22Rv1 (cell line): ENCODE measurements around the gene NXPE3.

Experiments used
- H3K27ac ChIP-seq: fragments of 450-650 bp; 2 replicates; pipeline ENCODE4 v1.5.1; 2017
- ZFX ChIP-seq: fragments of 450-650 bp; IDR thresholded peaks from 2 replicates; pipeline ENCODE4 v1.6.1; 2017; ENCODE audit warnings: antibody characterized with exemption, borderline replicate concordance
- TF ChIP-seq, protein P1 (sequence below): fragments of 450-650 bp; IDR thresholded peaks from 2 replicates; pipeline ENCODE4 v1.5.1; 2017; ENCODE audit warnings: mild to moderate bottlenecking

The NXPE3 gene

DNA sequence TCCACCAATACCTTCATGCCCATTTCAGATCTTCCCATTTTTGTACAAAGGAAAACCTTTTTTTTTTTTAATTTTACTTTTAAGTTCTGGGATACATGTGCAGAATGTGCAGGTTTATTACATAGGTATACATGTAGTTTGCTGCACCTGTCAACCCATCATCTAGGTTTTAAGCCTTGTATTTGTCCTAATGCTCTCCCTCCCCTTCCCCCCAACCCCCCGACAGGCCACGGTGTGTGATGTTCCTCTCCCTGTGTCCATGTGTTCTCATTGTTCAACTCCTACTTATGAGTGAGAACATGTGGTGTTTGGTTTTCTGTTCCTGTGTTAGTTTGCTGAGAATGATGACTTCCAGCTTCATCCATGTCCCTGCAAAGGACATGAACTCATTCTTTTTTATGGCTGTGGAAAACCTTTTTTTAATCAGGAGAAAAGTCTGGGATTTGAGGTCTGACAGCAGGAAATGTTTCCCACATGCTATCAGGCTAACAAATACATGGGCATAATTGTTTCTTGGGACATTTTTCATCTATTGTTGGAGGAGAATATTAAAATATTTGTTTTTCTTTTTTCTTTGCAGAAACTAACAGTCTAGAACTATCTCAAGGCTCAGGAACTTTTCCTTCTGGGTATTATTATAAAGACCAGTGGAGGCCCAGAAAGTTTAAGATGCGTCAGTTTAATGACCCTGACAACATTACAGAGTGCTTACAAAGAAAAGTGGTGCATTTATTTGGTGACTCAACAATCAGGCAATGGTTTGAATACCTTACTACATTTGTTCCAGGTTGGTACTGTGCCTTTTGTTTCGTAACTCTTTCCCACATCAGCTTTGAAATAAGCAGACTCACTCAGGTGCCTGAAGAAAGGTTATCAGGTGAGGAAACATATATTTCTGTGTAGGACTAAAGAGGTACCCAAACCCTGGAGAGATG, 37.5 kb downstream of the NXPE3 start:
- TF ChIP-seq, protein P1, sequence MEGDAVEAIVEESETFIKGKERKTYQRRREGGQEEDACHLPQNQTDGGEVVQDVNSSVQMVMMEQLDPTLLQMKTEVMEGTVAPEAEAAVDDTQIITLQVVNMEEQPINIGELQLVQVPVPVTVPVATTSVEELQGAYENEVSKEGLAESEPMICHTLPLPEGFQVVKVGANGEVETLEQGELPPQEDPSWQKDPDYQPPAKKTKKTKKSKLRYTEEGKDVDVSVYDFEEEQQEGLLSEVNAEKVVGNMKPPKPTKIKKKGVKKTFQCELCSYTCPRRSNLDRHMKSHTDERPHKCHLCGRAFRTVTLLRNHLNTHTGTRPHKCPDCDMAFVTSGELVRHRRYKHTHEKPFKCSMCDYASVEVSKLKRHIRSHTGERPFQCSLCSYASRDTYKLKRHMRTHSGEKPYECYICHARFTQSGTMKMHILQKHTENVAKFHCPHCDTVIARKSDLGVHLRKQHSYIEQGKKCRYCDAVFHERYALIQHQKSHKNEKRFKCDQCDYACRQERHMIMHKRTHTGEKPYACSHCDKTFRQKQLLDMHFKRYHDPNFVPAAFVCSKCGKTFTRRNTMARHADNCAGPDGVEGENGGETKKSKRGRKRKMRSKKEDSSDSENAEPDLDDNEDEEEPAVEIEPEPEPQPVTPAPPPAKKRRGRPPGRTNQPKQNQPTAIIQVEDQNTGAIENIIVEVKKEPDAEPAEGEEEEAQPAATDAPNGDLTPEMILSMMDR: no peak
- TF ChIP-seq ZFX: no peak
- no peak overlapping the region for H3K27ac ChIP-seq

DNA sequence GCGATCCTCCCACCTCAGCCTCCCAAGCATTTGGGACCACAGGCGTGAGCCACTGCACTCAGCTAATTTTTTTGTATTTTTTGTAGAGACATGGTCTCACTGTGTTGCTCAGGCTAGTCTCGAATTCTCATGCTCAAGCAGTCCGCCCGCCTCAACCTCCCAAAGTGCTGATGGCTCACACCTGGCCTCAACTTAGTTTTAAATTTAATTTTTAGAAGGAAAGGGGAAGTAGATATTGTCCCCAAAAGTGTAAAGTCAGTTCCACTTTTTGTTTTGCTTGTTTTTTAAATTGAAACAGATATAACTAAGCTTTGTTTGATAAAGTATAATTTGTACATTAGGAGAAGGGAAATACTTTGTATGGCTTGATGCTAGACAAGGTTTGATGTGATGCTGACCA, 39.0 kb downstream of the NXPE3 start:
- TF ChIP-seq, protein P1: no peak
- no peak for TF ChIP-seq ZFX
- H3K27ac ChIP-seq: no peak overlapping the region

DNA sequence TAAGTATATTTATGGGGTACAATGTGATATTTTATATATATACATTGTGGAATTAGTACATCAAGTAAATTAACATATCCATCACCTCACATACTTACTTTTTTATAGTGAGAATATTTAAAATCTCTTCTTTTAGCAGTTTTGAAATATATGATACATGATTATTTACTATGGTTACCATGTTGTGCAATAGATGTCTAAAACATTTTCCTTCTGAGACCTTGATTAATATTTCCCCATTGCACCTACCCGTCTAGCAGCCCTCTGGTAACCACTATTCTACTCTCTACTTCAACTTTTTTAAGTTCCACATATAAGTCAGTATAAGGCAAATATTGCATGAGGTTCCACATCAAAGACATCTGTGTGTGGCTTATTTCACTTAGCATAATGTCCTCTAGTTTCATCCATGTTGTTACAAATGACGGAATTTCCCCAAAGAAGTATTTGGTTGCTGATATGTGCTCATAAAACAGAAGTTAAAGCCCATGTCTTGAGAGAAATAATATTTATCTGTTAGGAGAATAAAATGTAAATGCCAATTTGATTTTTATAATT, 40.7 kb downstream of the NXPE3 start:
- H3K27ac ChIP-seq: no peak overlapping the region
- no peak for TF ChIP-seq ZFX
- TF ChIP-seq, protein P1: no peak

DNA sequence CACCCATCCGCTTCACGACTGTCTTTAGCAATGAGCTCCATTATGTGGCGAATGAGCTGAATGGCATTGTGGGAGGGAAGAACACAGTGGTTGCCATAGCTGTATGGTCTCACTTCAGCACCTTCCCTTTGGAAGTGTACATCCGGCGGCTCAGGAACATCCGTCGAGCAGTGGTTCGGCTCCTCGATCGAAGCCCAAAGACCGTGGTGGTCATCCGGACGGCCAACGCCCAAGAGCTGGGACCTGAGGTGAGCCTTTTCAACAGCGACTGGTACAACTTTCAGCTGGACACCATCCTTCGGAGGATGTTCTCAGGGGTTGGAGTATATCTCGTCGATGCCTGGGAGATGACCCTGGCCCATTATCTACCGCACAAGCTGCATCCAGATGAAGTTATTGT, 42.5 kb downstream of the NXPE3 start:
- no peak overlapping the region for H3K27ac ChIP-seq
- TF ChIP-seq ZFX: no peak
- TF ChIP-seq, protein P1: no peak

DNA sequence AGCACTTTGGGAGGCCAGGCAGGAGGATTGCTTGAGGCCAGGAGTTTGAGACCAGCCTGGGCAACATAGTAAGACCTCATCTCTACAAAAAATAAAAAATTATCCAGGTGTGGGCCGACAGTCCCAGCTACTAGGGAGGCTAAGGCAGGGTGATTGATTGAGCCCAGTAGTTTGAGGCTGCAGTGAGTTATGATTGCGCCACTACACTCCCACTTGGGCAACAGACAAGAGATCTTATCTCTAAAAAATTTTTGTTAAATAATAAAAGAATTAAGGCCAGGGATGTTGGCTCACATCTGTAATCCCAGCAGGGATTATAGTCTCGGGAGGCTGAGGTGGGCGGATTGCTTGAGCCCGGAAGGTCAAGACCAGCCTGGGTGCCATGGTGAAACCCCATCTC, 44.5 kb downstream of the NXPE3 start:
- no peak overlapping the region for H3K27ac ChIP-seq
- no peak for TF ChIP-seq ZFX
- TF ChIP-seq, protein P1: no peak

DNA sequence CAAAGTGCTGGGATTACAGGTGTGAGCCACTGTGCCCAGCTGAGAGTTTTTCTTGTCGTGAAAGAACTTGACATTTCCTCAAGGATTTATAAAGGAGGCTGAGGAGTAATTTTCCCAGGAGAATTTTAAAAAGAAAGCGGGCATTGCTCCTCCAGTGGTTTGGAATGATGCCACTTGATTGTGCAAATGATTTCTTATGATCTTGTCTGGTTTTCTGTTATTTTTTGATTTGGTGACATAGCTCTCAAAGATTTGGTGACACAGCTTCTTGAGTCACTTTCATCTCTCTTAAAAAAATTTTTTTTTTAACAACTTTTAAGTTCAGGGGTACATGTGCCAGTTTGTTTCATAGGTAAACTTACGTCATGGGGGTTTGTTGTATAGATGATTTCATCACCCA, 45.7 kb downstream of the NXPE3 start:
- no peak overlapping the region for H3K27ac ChIP-seq
- TF ChIP-seq, protein P1: no peak
- no peak for TF ChIP-seq ZFX

DNA sequence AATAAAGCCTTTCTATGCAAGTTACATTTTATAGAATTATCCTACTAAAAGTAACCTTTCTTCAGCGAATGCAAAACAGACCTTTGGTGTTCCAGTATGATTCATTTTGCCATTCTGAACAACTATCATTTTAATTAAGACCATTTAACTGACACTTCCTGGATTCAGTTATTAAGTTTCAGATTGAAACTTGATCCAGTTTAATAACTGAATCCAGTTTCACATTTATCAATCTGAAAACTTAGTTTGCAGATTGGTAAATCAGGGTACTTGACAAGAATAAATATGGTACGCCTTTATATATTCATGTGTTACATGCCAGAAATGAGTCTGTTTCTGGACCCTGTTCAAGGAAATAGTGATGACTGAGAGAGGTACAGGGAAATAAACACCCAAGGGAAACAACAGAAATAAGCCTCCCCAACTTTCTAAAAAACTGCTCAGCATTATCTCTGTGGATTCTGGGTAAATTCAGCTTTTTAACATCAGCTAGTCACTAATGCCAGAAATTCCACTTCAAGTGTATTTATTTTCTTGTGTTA, 47.0 kb downstream of the NXPE3 start:
- no peak overlapping the region for H3K27ac ChIP-seq
- no peak for TF ChIP-seq ZFX
- TF ChIP-seq, protein P1: no peak
